ENCODE results near the gene ANKH. TPM values are rescaled to one million over a fixed set of nuclear protein-coding genes. Genes with fewer than 3 reads are reported as not detected.

The ANKH gene
- polyA plus RNA-seq, 1 donor (not counting 4 experiments of a cell fraction or from before 2014, with no cell fraction given) = 13.8 TPM

DNA sequence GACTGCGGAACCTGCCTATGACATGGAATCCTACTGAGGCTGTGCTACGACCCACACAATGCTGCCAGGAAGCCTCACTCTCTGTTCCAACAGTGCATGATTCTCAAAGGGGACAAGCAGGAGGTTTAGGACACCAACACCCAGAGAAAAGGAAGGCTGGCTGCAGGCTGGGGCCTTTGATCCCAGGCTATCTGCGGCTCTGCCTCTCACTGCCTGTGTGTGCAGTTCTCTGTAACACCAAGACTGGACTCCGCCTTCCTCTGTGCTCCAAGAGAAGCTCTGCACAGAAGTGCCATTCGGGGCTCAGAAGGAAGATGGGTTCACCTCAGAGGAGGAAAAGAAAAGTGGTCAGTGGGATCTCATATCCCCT is 20.5 kb downstream of the ANKH start:
- no peak for DNase-seq (ENCODE audit: low read depth, low spot score)
- H2AFZ ChIP-seq (ENCODE audit: control insufficient read depth, low read length) = no peak overlapping the region
- H3K9ac ChIP-seq (ENCODE audit: control insufficient read depth, extremely low read depth, insufficient read depth, low read length) = no peak overlapping the region
- dilution Hi-C loops (cut with MboI; ENCODE audit: extremely low pct_ligation_motif_present, low sequenced_read_pairs) = no loop called here
- H3K9me3 ChIP-seq (ENCODE audit: control insufficient read depth, low read depth, low read length) = no peaks in the 10 kb centered on the region
- no peak overlapping the region for H3K4me3 ChIP-seq (ENCODE audit: control insufficient read depth in 2 of 3, extremely low read depth in 1 of 3, insufficient read depth in 2 of 3, low read depth in 1 of 3, low read length in 3 of 3)
- TF ChIP-seq, protein P1, sequence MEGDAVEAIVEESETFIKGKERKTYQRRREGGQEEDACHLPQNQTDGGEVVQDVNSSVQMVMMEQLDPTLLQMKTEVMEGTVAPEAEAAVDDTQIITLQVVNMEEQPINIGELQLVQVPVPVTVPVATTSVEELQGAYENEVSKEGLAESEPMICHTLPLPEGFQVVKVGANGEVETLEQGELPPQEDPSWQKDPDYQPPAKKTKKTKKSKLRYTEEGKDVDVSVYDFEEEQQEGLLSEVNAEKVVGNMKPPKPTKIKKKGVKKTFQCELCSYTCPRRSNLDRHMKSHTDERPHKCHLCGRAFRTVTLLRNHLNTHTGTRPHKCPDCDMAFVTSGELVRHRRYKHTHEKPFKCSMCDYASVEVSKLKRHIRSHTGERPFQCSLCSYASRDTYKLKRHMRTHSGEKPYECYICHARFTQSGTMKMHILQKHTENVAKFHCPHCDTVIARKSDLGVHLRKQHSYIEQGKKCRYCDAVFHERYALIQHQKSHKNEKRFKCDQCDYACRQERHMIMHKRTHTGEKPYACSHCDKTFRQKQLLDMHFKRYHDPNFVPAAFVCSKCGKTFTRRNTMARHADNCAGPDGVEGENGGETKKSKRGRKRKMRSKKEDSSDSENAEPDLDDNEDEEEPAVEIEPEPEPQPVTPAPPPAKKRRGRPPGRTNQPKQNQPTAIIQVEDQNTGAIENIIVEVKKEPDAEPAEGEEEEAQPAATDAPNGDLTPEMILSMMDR (optimal IDR thresholded peaks at IDR 0.05 in 1 of 3, IDR thresholded peaks at IDR 0.05 in 1 of 3, conservative IDR thresholded peaks at IDR 0.05 in 1 of 3; ENCODE audit: extremely low read depth in 1 of 3, insufficient read depth in 2 of 3, low read length in 3 of 3) = no peak
- no peak for TF ChIP-seq EZH2 (IDR thresholded peaks at IDR 0.05; ENCODE audit: low read length)
- no peak overlapping the region for H3K27ac ChIP-seq (ENCODE audit: control insufficient read depth, insufficient read depth, low read length)
- no peaks in the 10 kb centered on the region for H3K79me2 ChIP-seq (ENCODE audit: control insufficient read depth, insufficient read depth, low read length)
- H3K27me3 ChIP-seq (ENCODE audit: control insufficient read depth, extremely low read depth, insufficient read depth, low read length) = no peaks in the 10 kb centered on the region
- FAIRE-seq = no peak
- H3K4me2 ChIP-seq (ENCODE audit: control insufficient read depth, extremely low read depth, insufficient read depth, low read depth, low read length) = no peak overlapping the region
- no peaks in the 10 kb centered on the region for H4K20me1 ChIP-seq (ENCODE audit: control insufficient read depth, extremely low read depth, insufficient read depth, low read length)
- H3K4me1 ChIP-seq (ENCODE audit: control insufficient read depth, extremely low read depth, insufficient read depth, low read length) = peaks cover 23% of the 10 kb centered on the region
- H3K9me1 ChIP-seq (ENCODE audit: control insufficient read depth, extremely low read depth, insufficient read depth, low read length) = no peaks in the 10 kb centered on the region
- no peaks in the 10 kb centered on the region for H3K36me3 ChIP-seq (ENCODE audit: control insufficient read depth in 2 of 2, extremely low read depth in 1 of 2, insufficient read depth in 2 of 2, low read length in 2 of 2)

DNA sequence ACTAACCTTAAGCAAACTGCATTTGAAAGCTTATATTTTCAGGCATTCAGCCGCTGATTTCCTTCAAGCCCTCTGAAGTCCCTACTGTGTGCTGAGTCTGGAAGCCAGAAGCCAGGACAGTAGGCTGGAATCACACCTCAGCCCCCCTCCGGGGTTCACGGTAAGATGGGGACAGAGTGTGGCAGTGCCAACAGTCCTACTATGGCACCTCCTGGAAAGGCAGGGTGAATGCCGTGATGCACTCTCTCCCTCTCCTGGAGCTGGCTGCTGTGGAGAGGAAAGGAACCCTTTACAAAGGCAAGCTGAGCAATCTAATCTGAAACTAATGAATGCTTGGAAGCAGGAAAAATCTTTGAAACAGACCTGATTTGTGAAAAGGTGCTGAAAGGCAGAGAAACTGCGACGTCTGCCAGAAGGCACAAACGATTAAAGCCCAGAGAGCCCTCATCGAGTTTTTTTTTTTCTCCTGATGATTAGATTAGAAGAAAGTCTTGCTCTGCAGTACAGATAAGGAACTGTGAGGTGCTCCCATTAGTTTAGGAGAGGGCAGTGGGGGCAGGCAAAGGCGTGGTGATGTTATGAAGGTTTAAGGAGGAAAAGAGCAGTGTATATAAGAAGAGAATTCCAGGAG is 21.0 kb downstream of the ANKH start:
- no peak overlapping the region for H3K27ac ChIP-seq (ENCODE audit: control insufficient read depth, insufficient read depth, low read length)
- no peak overlapping the region for H3K9ac ChIP-seq (ENCODE audit: control insufficient read depth, extremely low read depth, insufficient read depth, low read length)
- peaks cover 23% of the 10 kb centered on the region for H3K4me1 ChIP-seq (ENCODE audit: control insufficient read depth, extremely low read depth, insufficient read depth, low read length)
- H2AFZ ChIP-seq (ENCODE audit: control insufficient read depth, low read length) = no peak overlapping the region
- DNase-seq (ENCODE audit: low read depth, low spot score) = no peak
- TF ChIP-seq, protein P1 (optimal IDR thresholded peaks at IDR 0.05 in 1 of 3, IDR thresholded peaks at IDR 0.05 in 1 of 3, conservative IDR thresholded peaks at IDR 0.05 in 1 of 3; ENCODE audit: extremely low read depth in 1 of 3, insufficient read depth in 2 of 3, low read length in 3 of 3) = no peak
- H3K27me3 ChIP-seq (ENCODE audit: control insufficient read depth, extremely low read depth, insufficient read depth, low read length) = no peaks in the 10 kb centered on the region
- H3K9me1 ChIP-seq (ENCODE audit: control insufficient read depth, extremely low read depth, insufficient read depth, low read length) = no peaks in the 10 kb centered on the region
- H3K4me2 ChIP-seq (ENCODE audit: control insufficient read depth, extremely low read depth, insufficient read depth, low read depth, low read length) = no peak overlapping the region
- no peaks in the 10 kb centered on the region for H3K36me3 ChIP-seq (ENCODE audit: control insufficient read depth in 2 of 2, extremely low read depth in 1 of 2, insufficient read depth in 2 of 2, low read length in 2 of 2)
- no peak for FAIRE-seq
- no peaks in the 10 kb centered on the region for H3K79me2 ChIP-seq (ENCODE audit: control insufficient read depth, insufficient read depth, low read length)
- no peak overlapping the region for H3K4me3 ChIP-seq (ENCODE audit: control insufficient read depth in 2 of 3, extremely low read depth in 1 of 3, insufficient read depth in 2 of 3, low read depth in 1 of 3, low read length in 3 of 3)
- dilution Hi-C loops (cut with MboI; ENCODE audit: extremely low pct_ligation_motif_present, low sequenced_read_pairs) = no loop called here
- no peaks in the 10 kb centered on the region for H3K9me3 ChIP-seq (ENCODE audit: control insufficient read depth, low read depth, low read length)
- H4K20me1 ChIP-seq (ENCODE audit: control insufficient read depth, extremely low read depth, insufficient read depth, low read length) = no peaks in the 10 kb centered on the region
